GM19372 (cell line): Measurements from ENCODE around the gene EHBP1.
"Not testable (repeated sequence)": the region's sequence is repeated elsewhere in the genome, so short reads cannot be mapped to it uniquely, and the experiment has no call there.

ENCODE experiments used
- ATAC-seq: cut with Tn5 transposase; IDR thresholded peaks from one replicate; pipeline ENCODE4 v1.9.1; 2021; ENCODE audit warnings: mild to moderate bottlenecking, low read depth, moderate library complexity; ENCODE audit not compliant: unreplicated experiment

The EHBP1 gene

GRCh38 chr2:62704654-62705006 is 883 bp upstream of the EHBP1 start:
- no peak for ATAC-seq

- ATAC-seq: peak; percentile 1
Observed at GRCh38 chr2:62705859-62706720, 577 bp downstream of the EHBP1 start.

- no peak for ATAC-seq
Observed at GRCh38 chr2:62706721-62707521, 1.4 kb downstream of the EHBP1 start.

GRCh38 chr2:62708751-62709150 is 3.2 kb downstream of the EHBP1 start:
- ATAC-seq: no peak

- ATAC-seq: no peak
Observed at GRCh38 chr2:62711832-62712494, 6.5 kb downstream of the EHBP1 start.

GRCh38 chr2:62713196-62713595 is 7.7 kb downstream of the EHBP1 start:
- ATAC-seq: not testable (repeated sequence)

GRCh38 chr2:62713837-62714236 is 8.3 kb downstream of the EHBP1 start:
- no peak for ATAC-seq

- ATAC-seq: no peak
Observed at GRCh38 chr2:62716768-62717167, 11.3 kb downstream of the EHBP1 start.

GRCh38 chr2:62717503-62718081 is 12.1 kb downstream of the EHBP1 start:
- ATAC-seq: no peak

GRCh38 chr2:62718225-62718822 is 12.8 kb downstream of the EHBP1 start:
- ATAC-seq: no peak

- no peak for ATAC-seq
Observed at GRCh38 chr2:62719757-62720156, 14.2 kb downstream of the EHBP1 start.

- no peak for ATAC-seq
Observed at GRCh38 chr2:62722679-62723078, 17.2 kb downstream of the EHBP1 start.

- no peak for ATAC-seq
Observed at GRCh38 chr2:62723253-62723652, 17.7 kb downstream of the EHBP1 start.

GRCh38 chr2:62724106-62724505 is 18.6 kb downstream of the EHBP1 start:
- ATAC-seq: no peak

GRCh38 chr2:62724886-62725711 is 19.6 kb downstream of the EHBP1 start:
- ATAC-seq: no peak

GRCh38 chr2:62725712-62726055 is 20.2 kb downstream of the EHBP1 start:
- no peak for ATAC-seq

GRCh38 chr2:62727259-62727867 is 21.9 kb downstream of the EHBP1 start:
- no peak for ATAC-seq

GRCh38 chr2:62727876-62728566 is 22.5 kb downstream of the EHBP1 start:
- no peak for ATAC-seq

- ATAC-seq: no peak
Observed at GRCh38 chr2:62731275-62731674, 25.8 kb downstream of the EHBP1 start.
